HG02840 (cell line): ENCODE data around the gene EGR4.

Source experiments
- ATAC-seq: cut with Tn5 transposase; IDR thresholded peaks from one replicate; pipeline ENCODE4 v1.9.1; 2021; ENCODE audit warnings: mild to moderate bottlenecking, moderate library complexity, moderate number of reproducible peaks; ENCODE audit not compliant: unreplicated experiment, low FRiP score

EGR4 gene

GRCh38 chr2:73253400-73253799 lies 39.9 kb downstream of the EGR4 start:
- ATAC-seq: no peak

GRCh38 chr2:73252238-73253027 lies 40.9 kb downstream of the EGR4 start:
- ATAC-seq: no peak

- ATAC-seq: no peak
Observed at GRCh38 chr2:73250872-73251846, 42.2 kb downstream of the EGR4 start.

GRCh38 chr2:73249636-73250035 lies 43.7 kb downstream of the EGR4 start:
- no peak for ATAC-seq

- ATAC-seq: no peak
Observed at GRCh38 chr2:73246850-73247249, 46.5 kb downstream of the EGR4 start.

GRCh38 chr2:73244580-73244979 lies 48.8 kb downstream of the EGR4 start:
- no peak for ATAC-seq

- no peak for ATAC-seq
Observed at GRCh38 chr2:73243884-73244570, 49.3 kb downstream of the EGR4 start.
